ENCODE results near the gene KCNN4. TPM values are rescaled to one million over a fixed set of nuclear protein-coding genes. Genes with fewer than 3 reads are reported as not detected.

KCNN4 gene
- total and polyA plus RNA-seq, 2 experiments from 2014 or later, result 0.86 to 3.2 TPM

GRCh38 chr19:43723588-43723987 is 57.2 kb downstream of the KCNN4 start:
- no peaks in the 10 kb centered on the region for H3K79me2 ChIP-seq (replicated peaks; ENCODE audit: insufficient read depth)
- no peak overlapping the region for H3K27ac Mint-ChIP-seq
- peaks cover 6% of the 10 kb centered on the region; the same call in 1 of the 3 replicates for H3K36me3 Mint-ChIP-seq (ENCODE audit: low read depth)
- no peak overlapping the region for H3K27ac ChIP-seq (ENCODE audit: low read depth)
- no peak overlapping the region for H3K4me3 ChIP-seq
- H3K36me3 ChIP-seq (ENCODE audit: insufficient read depth), result no peaks in the 10 kb centered on the region
- H3K4me3 Mint-ChIP-seq, result no peak overlapping the region
- H3K4me2 ChIP-seq, result no peak overlapping the region
- H3K4me1 Mint-ChIP-seq, result no peaks in the 10 kb centered on the region
- H3K27me3 ChIP-seq (ENCODE audit: insufficient read depth), result no peaks in the 10 kb centered on the region
- no peaks in the 10 kb centered on the region for H3F3A ChIP-seq (replicated peaks; ENCODE audit: low read depth)
- H4K20me1 ChIP-seq (replicated peaks; ENCODE audit: insufficient read depth), result no peaks in the 10 kb centered on the region; the same call in 1 of the 2 replicates
- H2AFZ ChIP-seq, result no peak overlapping the region
- TF ChIP-seq ETS1 (IDR thresholded peaks at IDR 0.05) (no peak), CTCF (conservative IDR thresholded peaks at IDR 0.05; ENCODE audit: low read depth in 2 of 2) (peak; percentile 52 to 59)
- ATAC-seq (peak; percentile 35; the same call in 2 of the 3 replicates), DNase-seq (ENCODE audit: low spot score) (peak; percentile 42)
- no peaks in the 10 kb centered on the region; the same call in 2 of the 3 replicates for H3K9me3 Mint-ChIP-seq
- H3K9me2 ChIP-seq (ENCODE audit: insufficient read depth), result no peaks in the 10 kb centered on the region
- H3K27me3 Mint-ChIP-seq (ENCODE audit: insufficient read depth, low read depth, poor library complexity), result peaks cover 9% of the 10 kb centered on the region
- H3K4me1 ChIP-seq (ENCODE audit: insufficient read depth), result no peaks in the 10 kb centered on the region

- Histone ChIP-seq H3F3A (replicated peaks; ENCODE audit: low read depth) (no peaks in the 10 kb centered on the region), H3K27me3 (ENCODE audit: insufficient read depth) (no peaks in the 10 kb centered on the region), H4K20me1 (replicated peaks; ENCODE audit: insufficient read depth) (no peaks in the 10 kb centered on the region), H3K9me2 (ENCODE audit: insufficient read depth) (no peaks in the 10 kb centered on the region), H3K4me3 (no peak overlapping the region), H3K4me2 (no peak overlapping the region), H2AFZ (0 out of 2 replicates have a peak overlapping the region, but pooled peaks have one; percentile 69), H3K27ac (ENCODE audit: low read depth) (no peak overlapping the region), H3K4me1 (ENCODE audit: insufficient read depth) (no peaks in the 10 kb centered on the region), H3K36me3 (ENCODE audit: insufficient read depth) (no peaks in the 10 kb centered on the region), H3K79me2 (replicated peaks; ENCODE audit: insufficient read depth) (no peaks in the 10 kb centered on the region)
- H3K9me3 Mint-ChIP-seq, result no peaks in the 10 kb centered on the region; the same call in 2 of the 3 replicates
- H3K27ac Mint-ChIP-seq, result no peak overlapping the region
- no peak for DNase-seq (ENCODE audit: low spot score)
- no peaks in the 10 kb centered on the region for H3K36me3 Mint-ChIP-seq (ENCODE audit: low read depth)
- H3K27me3 Mint-ChIP-seq (ENCODE audit: insufficient read depth, low read depth, poor library complexity), result peaks cover 9% of the 10 kb centered on the region
- no peaks in the 10 kb centered on the region for H3K4me1 Mint-ChIP-seq
- no peak overlapping the region for H3K4me3 Mint-ChIP-seq
- ATAC-seq, result no peak
- TF ChIP-seq EZH2phosphoT487 (IDR thresholded peaks at IDR 0.05; ENCODE audit: unreplicated experiment) (no peak), EZH2 (IDR thresholded peaks at IDR 0.05; ENCODE audit: low read depth, unreplicated experiment) (no peak), STAT1 (IDR thresholded peaks at IDR 0.05; ENCODE audit: unreplicated experiment) (no peak), ZNF462 (CRISPR knock-in tag; IDR thresholded peaks at IDR 0.05) (no peak), NANOG (IDR thresholded peaks at IDR 0.05; ENCODE audit: borderline replicate concordance) (no peak), ETS1 (IDR thresholded peaks at IDR 0.05) (no peak)
Observed at GRCh38 chr19:43721469-43722048, 59.2 kb downstream of the KCNN4 start.
